ENCODE results near the gene BAIAP2.
"Not testable (repeated sequence)": the region's sequence is repeated elsewhere in the genome, so short reads cannot be mapped to it uniquely, and the experiment has no call there.

BAIAP2 gene

GRCh38 chr17:81066771-81067315, 31.9 kb downstream of the BAIAP2 start:
- no peak for DNase-seq (ENCODE audit: low read depth in 4 of 4, low spot score in 1 of 4)

DNA sequence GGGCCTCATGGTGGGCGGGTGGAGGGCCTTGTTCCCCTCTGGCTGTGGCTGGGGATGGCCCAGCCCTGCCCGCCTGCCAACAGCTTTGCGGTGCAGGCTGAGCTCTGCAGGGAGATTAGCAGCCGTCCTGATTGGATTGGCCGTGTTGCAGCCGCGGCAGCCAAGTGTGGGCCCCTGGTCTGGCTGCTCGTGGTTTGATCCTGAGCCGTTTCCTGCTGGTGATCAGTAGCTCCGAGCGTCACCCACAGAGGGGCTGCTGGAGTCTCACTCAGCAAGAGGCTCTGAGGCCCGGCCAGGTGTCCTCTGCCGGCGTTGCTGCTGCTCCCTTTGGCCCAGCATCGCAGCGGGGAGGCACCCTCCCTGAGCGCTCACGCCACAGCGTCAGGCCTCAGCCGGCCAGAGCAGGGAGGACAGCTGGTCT, 32.5 kb downstream of the BAIAP2 start:
- DNase-seq (ENCODE audit: low read depth in 4 of 4, low spot score in 1 of 4): no peak

GRCh38 chr17:81068411-81069134, 33.6 kb downstream of the BAIAP2 start:
- DNase-seq (ENCODE audit: low read depth in 4 of 4, low spot score in 1 of 4): no peak

DNA sequence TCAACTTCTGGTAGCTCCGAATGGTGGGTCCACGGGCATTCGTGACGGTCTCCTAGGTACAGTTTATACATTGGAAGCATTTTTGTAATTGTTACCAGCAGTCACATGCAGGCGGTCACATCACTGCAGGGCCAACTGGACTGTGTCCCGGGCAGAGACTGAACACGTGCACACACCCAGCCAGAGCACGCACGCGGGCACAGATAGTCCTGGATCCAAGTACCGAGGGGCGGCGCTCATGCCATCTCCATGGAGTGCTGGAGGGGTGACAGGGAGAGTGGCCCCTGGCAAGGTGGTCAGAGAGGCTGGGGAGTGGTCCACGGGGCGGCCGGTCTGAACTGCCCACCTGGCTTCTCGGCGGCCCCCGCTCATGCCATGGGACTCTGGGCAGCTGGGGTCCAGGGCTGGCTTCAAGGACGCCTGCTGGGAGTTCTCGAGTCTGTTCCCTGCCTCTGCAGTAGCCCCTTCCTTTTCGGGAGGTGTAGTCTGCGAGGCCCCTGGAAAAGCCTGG, 34.2 kb downstream of the BAIAP2 start:
- no peak for DNase-seq (ENCODE audit: low read depth in 4 of 4, low spot score in 1 of 4)

GRCh38 chr17:81070541-81071246, 35.7 kb downstream of the BAIAP2 start:
- no peak for DNase-seq (ENCODE audit: low read depth in 4 of 4, low spot score in 1 of 4)

DNA sequence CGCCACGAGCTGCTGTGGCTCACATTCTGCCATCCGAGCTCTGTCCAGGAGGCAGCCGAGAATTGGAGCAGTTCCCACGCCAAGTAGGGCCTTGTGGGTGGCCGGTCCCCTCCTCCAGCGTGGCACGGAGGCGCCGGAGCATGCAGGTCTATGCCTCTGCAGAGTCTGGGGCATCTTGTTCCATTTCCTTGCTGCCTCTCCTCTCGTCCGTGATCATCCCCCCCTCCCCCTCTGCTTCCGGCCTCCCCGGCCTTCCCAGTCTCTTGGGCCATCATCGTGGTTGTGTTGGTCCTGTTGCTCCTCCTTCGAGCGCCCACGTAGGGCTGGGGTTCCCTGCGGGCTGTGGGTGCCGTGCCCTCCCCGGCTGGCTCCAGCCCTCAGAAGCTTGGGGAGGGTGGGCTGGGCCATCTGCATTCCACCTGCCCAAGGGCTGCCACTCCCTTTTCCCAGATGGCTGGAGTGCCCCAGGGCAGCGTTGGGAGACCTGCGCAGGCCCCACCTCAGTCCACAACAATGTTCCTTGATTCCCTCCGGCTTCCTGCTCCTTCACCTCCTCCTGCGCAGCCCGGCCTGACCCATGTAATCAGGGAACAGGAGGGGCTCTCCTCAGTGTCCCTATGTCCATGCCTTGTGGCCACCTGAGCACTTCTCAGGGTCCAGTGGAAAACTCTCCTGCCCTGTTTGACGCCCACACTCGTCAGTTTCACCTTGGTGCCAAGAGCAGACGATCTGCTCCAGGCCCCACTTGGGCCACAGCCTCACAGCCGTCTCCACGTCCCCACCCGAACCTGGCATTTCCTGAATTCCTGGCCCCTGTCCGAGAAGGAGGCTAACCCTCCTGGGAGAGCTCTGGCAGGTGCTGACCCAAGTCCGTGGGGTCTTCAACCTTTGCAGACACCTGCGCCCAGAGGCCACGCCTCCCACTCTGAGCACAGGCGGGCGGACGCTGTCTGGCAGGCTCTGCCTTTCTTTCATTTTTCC, 37.1 kb downstream of the BAIAP2 start:
- DNase-seq (ENCODE audit: low read depth in 4 of 4, low spot score in 1 of 4): no peak

GRCh38 chr17:81073967-81074839, 39.3 kb downstream of the BAIAP2 start:
- no peak for DNase-seq (ENCODE audit: low read depth in 4 of 4, low spot score in 1 of 4)

GRCh38 chr17:81074875-81075274, 39.9 kb downstream of the BAIAP2 start:
- no peak for DNase-seq (ENCODE audit: low read depth in 4 of 4, low spot score in 1 of 4)

DNA sequence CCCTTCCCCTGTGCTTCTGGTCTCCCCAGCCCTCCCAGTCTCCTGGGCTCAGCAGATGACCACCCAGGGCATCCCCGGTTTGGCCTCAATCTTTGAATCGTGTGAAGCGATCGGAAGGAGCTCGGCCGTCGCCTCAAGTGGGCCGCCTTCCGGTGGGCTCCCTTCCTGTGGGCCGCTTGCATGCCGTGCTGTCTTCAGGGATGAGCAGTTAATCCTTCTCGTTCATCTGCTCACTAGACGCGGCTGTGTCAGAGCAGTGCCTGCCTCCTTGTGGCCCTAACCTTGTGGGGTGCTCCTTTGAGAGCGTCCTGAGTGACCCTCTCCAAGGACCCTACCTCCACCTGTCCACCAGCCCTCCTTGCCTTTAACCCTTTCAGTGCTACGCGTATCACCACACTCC, 40.4 kb downstream of the BAIAP2 start:
- DNase-seq (ENCODE audit: low read depth in 4 of 4, low spot score in 1 of 4): no peak

DNA sequence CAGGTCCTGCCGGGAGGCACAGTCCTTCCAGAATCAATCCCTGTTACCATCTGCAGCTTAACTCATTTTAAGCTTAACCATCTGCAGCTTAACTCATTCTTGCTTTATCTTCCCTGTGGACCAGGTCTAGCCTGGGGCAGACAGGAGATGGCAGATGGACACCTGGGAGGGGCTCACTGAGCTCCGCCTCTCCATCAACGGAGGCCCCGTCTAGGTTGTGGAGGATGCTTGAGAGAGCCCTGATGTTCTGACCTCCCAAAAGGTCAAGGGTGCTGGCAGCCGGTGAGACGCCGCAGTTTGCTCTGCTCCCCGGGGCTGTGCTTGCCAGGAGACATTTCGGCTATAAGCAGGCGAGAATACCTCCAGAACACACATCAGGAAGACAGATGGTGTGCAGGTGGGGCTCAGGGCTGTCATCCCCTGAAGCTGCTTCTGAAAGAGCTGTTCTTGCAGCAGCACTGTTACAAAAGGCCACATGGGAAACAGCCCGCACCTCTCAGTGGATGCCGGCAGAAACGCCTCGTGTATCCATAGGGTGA, 41.3 kb downstream of the BAIAP2 start:
- DNase-seq (ENCODE audit: low read depth in 4 of 4, low spot score in 1 of 4): no peak

GRCh38 chr17:81078026-81078913, 43.3 kb downstream of the BAIAP2 start:
- not testable (repeated sequence) for DNase-seq (ENCODE audit: low read depth in 4 of 4, low spot score in 1 of 4)

DNA sequence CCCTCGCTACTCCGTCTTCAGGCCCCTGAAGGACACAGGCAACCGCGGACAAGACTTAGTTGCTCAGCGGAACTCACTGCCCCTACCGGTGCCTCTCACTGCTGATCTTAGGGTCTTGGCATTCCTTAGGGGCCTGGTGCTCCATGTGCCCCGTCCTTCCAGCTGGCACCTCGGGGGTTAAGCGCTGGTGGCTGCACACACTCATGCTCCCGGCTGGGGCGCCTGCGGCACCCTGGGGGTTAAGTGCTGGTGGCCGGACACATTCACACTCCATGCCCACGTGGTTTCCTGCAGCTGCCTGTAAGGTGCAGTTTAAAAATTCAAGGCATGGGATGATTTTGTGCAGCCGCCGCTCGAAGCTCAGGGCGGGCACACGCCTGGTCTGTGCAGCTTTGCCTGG, 45.1 kb downstream of the BAIAP2 start:
- no peak for DNase-seq (ENCODE audit: low read depth in 4 of 4, low spot score in 1 of 4)

DNA sequence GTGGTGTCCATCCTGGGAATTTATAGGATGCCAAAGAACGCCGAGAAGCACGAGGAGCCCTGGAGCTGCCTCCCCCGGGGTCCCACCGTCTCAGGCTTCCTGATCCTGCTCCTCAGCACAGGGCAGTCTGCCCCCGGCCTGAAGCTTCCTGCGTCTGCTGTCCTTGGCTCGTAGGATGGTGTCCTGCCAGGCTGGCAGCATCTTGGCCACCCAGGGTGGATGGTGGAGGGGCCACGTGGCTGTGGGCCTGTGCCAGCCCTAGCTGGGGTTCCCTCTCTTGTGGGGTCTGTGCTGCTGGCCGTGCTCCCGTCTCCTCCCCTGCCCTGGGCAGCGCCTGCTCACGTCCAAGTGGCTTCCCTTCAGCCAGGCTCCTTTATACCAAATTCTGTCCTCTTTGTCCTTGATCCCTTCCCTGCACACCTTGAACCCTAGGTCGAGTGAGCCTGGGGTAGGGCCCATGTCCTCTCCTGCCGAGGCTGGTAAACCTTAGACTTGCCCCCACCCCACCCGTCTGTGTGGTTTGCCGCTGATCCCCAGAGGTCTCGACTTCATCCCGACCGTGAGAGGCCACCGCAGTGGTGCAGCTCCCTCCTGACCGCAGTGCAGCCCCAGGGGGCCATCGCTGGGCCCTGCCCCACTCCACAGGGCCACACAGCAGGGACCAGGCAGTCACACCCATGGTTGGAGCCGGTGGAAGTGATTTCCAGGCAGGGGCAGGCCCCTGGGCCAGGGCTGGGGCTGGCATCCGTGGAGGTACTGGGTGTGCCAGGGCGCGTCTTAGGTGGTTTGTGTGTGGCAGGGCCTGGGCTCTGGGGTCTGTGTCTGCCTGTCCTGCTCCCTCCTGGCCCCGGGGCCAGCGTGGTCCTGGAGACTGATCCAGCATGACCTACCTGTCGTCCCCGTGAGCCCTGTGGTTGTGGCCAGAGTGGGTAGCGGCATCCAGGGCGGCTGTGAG, 46.5 kb downstream of the BAIAP2 start:
- DNase-seq (ENCODE audit: low read depth in 4 of 4, low spot score in 1 of 4): no peak

DNA sequence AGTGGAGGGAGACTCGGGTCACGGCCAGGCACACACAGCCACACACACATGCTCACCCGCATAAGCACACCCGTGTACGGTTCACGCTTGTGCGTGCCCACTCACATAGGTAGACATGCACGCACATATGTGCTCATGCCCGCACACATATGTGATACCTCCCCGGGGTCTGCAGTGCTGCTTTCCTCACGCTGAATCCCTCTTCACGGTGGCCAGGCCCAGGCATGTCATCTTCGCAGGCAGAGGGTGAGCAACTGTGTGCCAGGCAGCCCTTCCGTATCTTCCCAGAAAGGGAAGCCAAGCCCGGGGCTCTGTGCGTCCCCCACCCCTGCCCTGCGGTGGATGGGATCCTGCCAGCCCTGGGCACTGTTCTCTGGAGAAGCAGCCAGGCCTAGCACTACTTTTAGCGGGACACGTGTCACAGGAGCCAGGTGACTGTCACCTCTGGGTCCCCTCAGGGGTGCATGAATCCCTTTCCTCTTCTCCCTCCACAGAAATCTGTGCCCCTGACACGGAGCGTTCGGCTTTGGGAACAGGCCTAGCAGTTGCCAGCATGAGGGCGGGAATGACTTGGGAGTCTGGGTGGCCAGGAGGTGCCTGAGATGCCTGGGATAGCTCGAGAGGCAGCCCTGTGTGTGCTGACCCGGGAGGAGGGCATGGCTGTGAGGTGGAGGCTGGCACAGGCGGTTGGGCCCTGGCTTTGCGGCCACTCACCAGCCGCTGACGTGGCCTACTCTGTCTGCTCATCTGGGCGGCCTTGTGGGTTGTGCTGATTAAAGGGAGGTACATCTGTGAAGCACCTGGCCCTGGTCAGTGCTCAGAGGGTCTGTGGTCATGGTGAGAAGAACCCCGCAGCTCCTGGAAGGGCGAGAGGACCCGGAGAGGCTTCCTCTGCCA, 47.5 kb downstream of the BAIAP2 start:
- DNase-seq (ENCODE audit: low read depth in 4 of 4, low spot score in 1 of 4): no peak

DNA sequence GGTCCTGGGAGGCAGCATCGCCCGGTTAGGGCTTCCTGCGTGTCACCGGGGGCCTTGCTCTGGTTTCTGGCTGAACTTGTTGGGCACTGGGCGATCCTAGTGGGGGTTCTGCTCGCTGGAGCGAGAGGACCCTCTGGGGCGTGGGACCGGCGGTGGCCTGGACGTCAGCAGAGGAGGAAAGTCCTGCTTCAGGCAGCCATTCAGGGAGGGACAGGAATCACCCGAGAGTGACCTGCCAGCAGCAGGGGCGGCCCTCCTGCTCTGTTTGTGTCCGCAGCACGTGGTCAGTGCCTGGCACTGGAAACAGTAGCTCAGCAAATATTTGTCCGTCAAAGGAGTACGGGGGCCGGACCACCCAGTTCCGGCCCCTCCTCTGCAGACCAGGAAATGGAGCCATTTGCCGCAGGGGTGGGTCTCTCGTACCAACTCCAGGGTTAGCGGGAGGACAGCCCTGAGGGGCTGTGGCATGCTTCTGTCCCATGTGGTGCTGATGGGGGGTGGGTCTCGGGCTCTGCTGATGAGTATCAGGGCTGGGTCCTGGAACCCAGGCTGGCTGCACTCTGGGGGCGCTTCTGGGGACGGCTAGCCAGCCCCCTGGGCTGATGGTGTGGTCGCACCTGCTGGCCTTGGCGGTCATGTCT, 48.3 kb downstream of the BAIAP2 start:
- DNase-seq (ENCODE audit: low read depth in 4 of 4, low spot score in 1 of 4): no peak
